Vagina (tissue), 2 donors: ENCODE measurements around the gene RALBP1.

Source experiments
- POLR2A ChIP-seq, 2 donors: fragments of 450-650 bp; IDR thresholded peaks; one replicate each; pipeline ENCODE4 v1.6.1; 2017; ENCODE audit warnings: antibody characterized with exemption in 2 of 2, mild to moderate bottlenecking in 2 of 2, moderate library complexity in 2 of 2
- POLR2AphosphoS5 ChIP-seq, 2 donors: sonication (generic); formaldehyde crosslinking; IDR thresholded peaks; one replicate each; pipeline ENCODE4 v1.9.0; 2017; ENCODE audit warnings: antibody characterized with exemption in 2 of 2, mild to moderate bottlenecking in 2 of 2, low read depth in 1 of 2; ENCODE audit not compliant: insufficient read depth in 1 of 2
- TF ChIP-seq, protein P1 (sequence below), 3 experiments: fragments of 450-650 bp in 2 of 3; fragments of 200-600 bp in 1 of 3; sonication (generic) in 1 of 3; IDR thresholded peaks; one replicate each; pipeline ENCODE4 v1.5.1; 2017 to 2019; ENCODE audit warnings: antibody characterized with exemption in 3 of 3, mild to moderate bottlenecking in 2 of 3, moderate library complexity in 2 of 3

DNA sequence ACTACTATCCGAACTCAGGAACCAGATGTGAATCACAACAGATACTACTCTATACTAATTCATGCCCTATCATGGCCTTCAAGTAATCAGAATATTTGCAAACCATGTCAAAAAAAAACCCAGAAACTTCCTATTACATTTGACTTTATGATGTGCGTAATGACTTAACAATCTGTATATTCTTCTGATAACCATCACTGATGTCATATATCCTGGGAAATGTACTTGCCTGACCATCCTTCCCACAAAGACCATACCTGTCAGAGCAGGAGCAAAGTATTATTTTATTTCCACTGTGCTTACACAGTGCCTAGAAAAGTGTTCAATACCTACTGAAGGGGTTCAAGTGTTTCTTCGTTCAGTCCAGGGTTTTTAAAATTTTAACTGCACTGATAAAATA lies 111.5 kb downstream of the RALBP1 start:
- no peak for TF ChIP-seq POLR2A (IDR thresholded peaks at IDR 0.05)
- TF ChIP-seq POLR2AphosphoS5 (IDR thresholded peaks at IDR 0.05; ENCODE audit: insufficient read depth in 1 of 2, low read depth in 1 of 2) = no peak
- TF ChIP-seq, protein P1, sequence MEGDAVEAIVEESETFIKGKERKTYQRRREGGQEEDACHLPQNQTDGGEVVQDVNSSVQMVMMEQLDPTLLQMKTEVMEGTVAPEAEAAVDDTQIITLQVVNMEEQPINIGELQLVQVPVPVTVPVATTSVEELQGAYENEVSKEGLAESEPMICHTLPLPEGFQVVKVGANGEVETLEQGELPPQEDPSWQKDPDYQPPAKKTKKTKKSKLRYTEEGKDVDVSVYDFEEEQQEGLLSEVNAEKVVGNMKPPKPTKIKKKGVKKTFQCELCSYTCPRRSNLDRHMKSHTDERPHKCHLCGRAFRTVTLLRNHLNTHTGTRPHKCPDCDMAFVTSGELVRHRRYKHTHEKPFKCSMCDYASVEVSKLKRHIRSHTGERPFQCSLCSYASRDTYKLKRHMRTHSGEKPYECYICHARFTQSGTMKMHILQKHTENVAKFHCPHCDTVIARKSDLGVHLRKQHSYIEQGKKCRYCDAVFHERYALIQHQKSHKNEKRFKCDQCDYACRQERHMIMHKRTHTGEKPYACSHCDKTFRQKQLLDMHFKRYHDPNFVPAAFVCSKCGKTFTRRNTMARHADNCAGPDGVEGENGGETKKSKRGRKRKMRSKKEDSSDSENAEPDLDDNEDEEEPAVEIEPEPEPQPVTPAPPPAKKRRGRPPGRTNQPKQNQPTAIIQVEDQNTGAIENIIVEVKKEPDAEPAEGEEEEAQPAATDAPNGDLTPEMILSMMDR (IDR thresholded peaks at IDR 0.05) = no peak
